Activated T-cell treated with anti-CD3 and anti-CD28 coated beads for 1 hour (primary cell): Measurements from ENCODE around the gene ANKRD39.
"Not testable (repeated sequence)": the region's sequence is repeated elsewhere in the genome, so short reads cannot be mapped to it uniquely, and the experiment has no call there.

Experiments
- DNase-seq: peaks from one replicate; pipeline ENCODE4 v3.0.0-alpha.2; 2020; ENCODE audit warnings: low read depth

The ANKRD39 gene, protein sequence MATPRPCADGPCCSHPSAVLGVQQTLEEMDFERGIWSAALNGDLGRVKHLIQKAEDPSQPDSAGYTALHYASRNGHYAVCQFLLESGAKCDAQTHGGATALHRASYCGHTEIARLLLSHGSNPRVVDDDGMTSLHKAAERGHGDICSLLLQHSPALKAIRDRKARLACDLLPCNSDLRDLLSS

GRCh38 chr2:96857667-96858372 is at the start of gene ANKRD39:
Gene ANKRD39, minus strand, starts transcription at chr2:96858016. Its CDS starts 29 bp downstream, at chr2:96857987.
- peak; percentile 96 for DNase-seq

- no peak for DNase-seq
Measured at GRCh38 chr2:96906729-96907114, 48.9 kb upstream of the ANKRD39 start.

- DNase-seq: no peak
Measured at GRCh38 chr2:96903815-96904214, 46.0 kb upstream of the ANKRD39 start.

DNA sequence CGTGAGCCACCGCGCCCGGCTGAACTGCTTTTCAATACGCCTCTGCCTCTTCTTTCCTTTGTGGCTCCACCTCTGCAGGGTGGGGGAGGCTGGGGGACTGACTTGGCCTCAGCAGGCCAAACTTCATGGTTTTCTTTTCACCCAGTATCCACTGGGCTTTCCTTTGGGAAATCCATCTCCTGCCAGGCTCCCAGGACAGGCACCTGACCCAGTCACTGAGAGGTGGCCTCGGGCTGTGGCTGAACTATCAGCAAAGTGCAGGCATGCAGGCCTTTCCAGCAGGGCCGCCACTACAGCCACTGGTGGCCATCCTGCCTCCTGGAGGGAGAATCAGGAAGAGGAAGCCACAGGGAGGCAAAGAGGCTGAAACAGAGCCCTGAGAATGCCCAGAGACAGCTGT is 45.5 kb upstream of the ANKRD39 start:
- DNase-seq: no peak

DNA sequence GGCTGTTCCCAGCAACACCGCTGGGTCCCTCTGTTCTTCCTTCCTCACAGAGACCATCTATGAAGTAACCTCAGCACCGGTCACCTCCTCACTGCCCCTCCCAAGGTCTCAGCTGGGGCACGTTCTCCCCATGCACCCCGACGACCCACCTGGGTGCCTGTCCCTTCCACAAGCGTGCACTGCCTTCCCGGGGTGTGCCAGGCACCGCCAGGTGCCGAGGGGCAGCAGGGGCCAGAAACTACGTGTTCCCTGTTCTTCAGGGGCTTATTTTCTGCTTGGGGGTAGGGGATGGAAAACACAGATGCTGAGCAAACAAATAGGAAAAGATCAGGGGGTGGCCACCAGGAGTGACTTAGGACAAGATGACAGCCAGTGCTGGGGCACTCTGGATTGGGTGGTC is 42.4 kb upstream of the ANKRD39 start:
- DNase-seq: no peak

- no peak for DNase-seq
Measured at GRCh38 chr2:96899413-96899741, 41.6 kb upstream of the ANKRD39 start.

- DNase-seq: no peak
Measured at GRCh38 chr2:96898641-96899412, 41.0 kb upstream of the ANKRD39 start.

GRCh38 chr2:96898135-96898505 is 40.3 kb upstream of the ANKRD39 start:
- DNase-seq: no peak

DNA sequence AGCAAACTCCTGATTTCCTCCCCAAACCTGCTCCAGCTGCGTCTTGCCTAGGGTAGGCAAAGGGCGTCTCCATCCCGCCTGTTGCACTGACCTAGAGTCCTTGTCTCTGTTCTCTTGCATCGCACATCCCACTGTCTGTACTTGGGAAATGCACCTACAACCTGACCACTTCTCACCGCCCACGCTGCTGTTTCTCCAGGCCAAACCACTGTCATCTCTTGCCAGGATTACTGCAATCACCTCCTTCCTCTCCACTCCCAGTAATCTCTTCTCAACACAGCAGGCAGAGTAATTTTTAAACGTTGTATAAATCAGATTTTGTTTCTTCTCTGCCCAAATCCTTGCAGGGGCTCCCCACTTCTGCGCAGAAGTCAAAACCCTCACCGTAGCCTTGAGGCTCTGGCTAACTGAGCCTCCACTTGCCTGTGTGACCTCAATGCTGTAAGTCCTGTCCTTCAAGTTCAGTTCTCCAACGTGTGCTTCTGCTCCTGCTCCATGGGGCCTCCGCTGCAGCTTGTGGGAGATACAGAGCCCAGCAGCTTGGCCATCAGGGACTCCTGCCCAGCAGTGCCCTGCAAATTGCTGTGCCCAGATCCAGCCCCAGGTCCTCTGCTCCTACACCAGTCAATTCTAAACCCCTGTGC is 39.8 kb upstream of the ANKRD39 start:
- no peak for DNase-seq

GRCh38 chr2:96895746-96896651 is 38.2 kb upstream of the ANKRD39 start:
- no peak for DNase-seq

GRCh38 chr2:96895032-96895745 is 37.4 kb upstream of the ANKRD39 start:
- DNase-seq: no peak

- DNase-seq: no peak
Measured at GRCh38 chr2:96894151-96894531, 36.3 kb upstream of the ANKRD39 start.

GRCh38 chr2:96893289-96894150 is 35.7 kb upstream of the ANKRD39 start:
- DNase-seq: no peak

DNA sequence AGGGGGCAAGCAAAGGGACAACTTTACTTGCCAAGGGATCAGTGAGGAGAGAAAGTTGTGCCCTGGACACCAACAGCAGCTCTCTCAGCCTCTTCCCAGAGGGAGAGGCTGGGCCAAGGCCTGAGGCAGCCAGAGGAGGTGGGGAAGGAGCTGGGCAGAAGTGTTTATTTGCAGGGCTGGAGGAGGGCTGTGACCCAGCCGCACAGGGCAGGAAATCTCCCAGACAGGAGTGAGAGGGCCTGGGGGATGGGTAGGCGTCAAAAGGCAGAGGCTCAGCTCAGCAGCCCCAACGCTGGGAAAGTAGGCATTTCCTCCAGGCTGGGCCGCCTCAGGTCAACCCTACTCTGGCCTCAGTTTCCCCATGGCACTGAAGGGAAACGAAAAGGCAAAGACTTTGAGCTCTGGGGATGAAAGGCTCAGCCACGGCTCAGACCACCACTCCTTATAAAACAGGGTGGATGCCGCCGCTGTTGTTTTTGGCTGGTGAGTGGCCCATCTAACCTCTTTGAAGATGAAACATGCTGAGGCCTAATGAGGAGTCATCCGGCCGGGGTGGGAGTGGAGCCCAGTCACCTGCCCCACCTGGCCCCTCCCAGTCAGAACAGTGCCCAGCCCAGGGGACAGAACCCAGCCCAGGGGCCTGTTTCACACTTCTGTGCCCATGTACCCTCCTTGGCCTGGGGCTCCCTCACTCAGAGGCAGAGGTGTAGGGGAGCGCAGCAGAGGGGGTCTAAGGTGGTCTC is 33.9 kb upstream of the ANKRD39 start:
- peak; percentile 31 for DNase-seq

GRCh38 chr2:96890726-96891385 is 33.0 kb upstream of the ANKRD39 start:
- DNase-seq: no peak

GRCh38 chr2:96890252-96890651 is 32.4 kb upstream of the ANKRD39 start:
- DNase-seq: no peak

GRCh38 chr2:96889502-96889901 is 31.7 kb upstream of the ANKRD39 start:
- not testable (repeated sequence) for DNase-seq

DNA sequence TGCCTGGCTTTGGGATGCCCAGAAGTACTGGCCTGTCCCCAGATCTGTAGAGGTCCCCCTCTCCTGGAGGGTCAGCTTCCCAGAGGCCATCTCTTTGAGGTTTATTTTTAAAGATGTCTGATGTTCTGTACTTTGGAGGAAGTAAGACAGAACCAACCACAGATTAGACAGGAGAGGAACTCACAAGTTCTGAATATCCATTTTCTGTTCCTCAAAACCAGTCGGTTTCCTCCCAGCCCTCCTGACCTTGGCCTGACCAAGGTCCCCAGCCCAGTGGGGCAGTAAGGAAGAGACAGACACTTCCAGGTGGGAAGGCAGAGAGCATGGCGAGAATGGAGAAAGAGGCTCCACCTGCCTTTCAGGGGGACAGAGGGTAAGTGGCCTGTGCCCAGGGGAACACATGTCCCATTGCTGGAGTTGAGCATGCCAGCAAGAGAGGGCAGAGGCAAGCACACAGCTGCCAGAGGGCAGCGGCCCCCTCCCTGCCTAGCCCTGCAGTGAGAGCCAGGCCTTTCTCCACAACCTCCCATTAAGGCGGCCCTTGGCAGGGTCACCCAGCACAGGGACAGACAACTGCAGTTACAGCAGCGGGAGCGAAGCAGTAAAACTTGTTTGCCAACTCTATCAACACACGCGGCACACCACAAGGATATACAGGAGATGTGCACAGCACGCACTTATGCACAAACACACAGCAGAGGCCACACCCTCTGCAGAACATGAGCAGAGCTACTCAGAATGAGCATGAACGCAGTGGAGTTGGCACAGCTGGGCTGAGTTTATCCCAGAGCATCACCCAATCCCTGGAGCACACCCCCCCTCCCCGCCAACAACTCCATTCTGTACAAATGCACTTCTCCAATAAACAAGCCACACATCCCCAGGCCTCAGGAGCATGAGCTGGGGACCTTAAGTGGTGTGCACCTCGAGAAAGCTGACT is 30.5 kb upstream of the ANKRD39 start:
- DNase-seq: no peak
